ENCODE measurements around the gene AGL. TPM values are rescaled to one million over a fixed set of nuclear protein-coding genes. Genes with fewer than 3 reads are reported as not detected.

Gene AGL
- polyA plus RNA-seq, 5 donors: 18.0 to 24.9 (median 21.0) TPM

Other genes with a start within 250 kb of the AGL start
- gene PALMD, start 204.2 kb upstream of the AGL start, polyA plus RNA-seq (ENCODE audit: insufficient read depth in 1 of 5, insufficient read length in 5 of 5, low replicate concordance in 1 of 5): 10 to 100 TPM; 26.1 to 33.6 (median 26.9) TPM
- 10 to 100 TPM in 4 of 5 donors, 1 to 10 TPM in 1; 7.8 to 14.1 (median 11.6) TPM for gene FRRS1, start 83.7 kb upstream of the AGL start, polyA plus RNA-seq (ENCODE audit: insufficient read depth in 1 of 5, insufficient read length in 5 of 5, low replicate concordance in 1 of 5)
- 10 to 100 TPM; 20.7 to 41.3 (median 28.9) TPM for gene SLC35A3, start 119.6 kb downstream of the AGL start, polyA plus RNA-seq (ENCODE audit: insufficient read depth in 1 of 5, insufficient read length in 5 of 5, low replicate concordance in 1 of 5)

Data from right lung (tissue), 5 donors.